Adrenal gland (tissue), 19 donors: ENCODE measurements around the gene CPOX. TPM values are rescaled to one million over a fixed set of nuclear protein-coding genes. Genes with fewer than 3 reads are reported as not detected.
"Not testable (repeated sequence)": the region's sequence is repeated elsewhere in the genome, so short reads cannot be mapped to it uniquely, and the experiment has no call there.

Source experiments
- DNase-seq, 7 donors: peaks; one replicate each; pipeline ENCODE4 v3.0.0-alpha.2; 2019 to 2020
- H3K27ac ChIP-seq, 5 donors: fragments of 200-600 bp; sonication (generic) in 4 of 5; 1 replicate in 3 of 5; 2 replicates in 2 of 5; pipeline versions ENCODE4 v1.5.1 to v1.8.0; 2016 to 2020; ENCODE audit warnings: mild to moderate bottlenecking in 1 of 5
- H3K27me3 ChIP-seq: fragments of 200-600 bp; 2 replicates; pipeline ENCODE4 v1.8.0; 2021
- H3K36me3 ChIP-seq, 2 donors: fragments of 200-600 bp; replicated peaks in 1 of 2; 1 replicate in 1 of 2; 2 replicates in 1 of 2; pipeline versions ENCODE4 v1.5.1 to v1.8.0; 2018 to 2022
- H3K4me1 ChIP-seq, 2 donors: fragments of 200-600 bp; replicated peaks in 1 of 2; 1 replicate in 1 of 2; 2 replicates in 1 of 2; pipeline versions ENCODE4 v1.5.1 to v1.8.0; 2018 to 2021
- H3K4me3 ChIP-seq, 4 donors: fragments of 200-600 bp; sonication (generic) in 3 of 4; one replicate each; pipeline ENCODE4 v1.5.1; 2016 to 2018
- H3K9me3 ChIP-seq, 3 donors: fragments of 200-600 bp; sonication (generic) in 1 of 3; replicated peaks in 1 of 3; 1 replicate in 2 of 3; 2 replicates in 1 of 3; pipeline versions ENCODE4 v1.5.1 to v1.8.0; 2016 to 2021
- CTCF ChIP-seq, 6 experiments: fragments of 450-650 bp in 4 of 6; fragments of 200-600 bp in 2 of 6; sonication (generic) in 1 of 6; IDR thresholded peaks; 1 replicate in 5 of 6; 2 replicates in 1 of 6; pipeline versions ENCODE4 v1.5.1 to v1.8.0; 2016 to 2021; ENCODE audit warnings: antibody characterized with exemption in 6 of 6, mild to moderate bottlenecking in 2 of 6, moderate library complexity in 1 of 6
- POLR2A ChIP-seq, 2 donors: fragments of 450-650 bp; IDR thresholded peaks; one replicate each; pipeline ENCODE4 v1.6.1; 2017; ENCODE audit warnings: antibody characterized with exemption in 2 of 2, mild to moderate bottlenecking in 2 of 2, moderate library complexity in 1 of 2
- WGBS, 4 donors: extraction: QIAGEN DNeasy Blood & Tissue Kit in 2 of 4; methylation state at CpG; one replicate each; pipeline versions ENCODE4 v1.1.5 to v1.1.7; 2013 to 2017; 5-methylcytosine and 5-hydroxymethylcytosine counted together
- intact Hi-C, 2 donors: fragments of 100-400 bp; cut with DNase I; formaldehyde crosslinking; loops; one replicate each; pipeline versions ENCODE4 v1.14.1 to v1.15.0; 2022 to 2023
- long read RNA-seq, 10 donors: library from polyadenylated mRNA in 3 of 10; unstranded in 2 of 10; stranded (forward) in 1 of 10; transcript quantifications; one replicate each; pipeline ENCODE4 v2.0.0 and lab custom pipeline, GENCODE V29; 2021 to 2026
- polyA plus RNA-seq, 3 donors: library from polyadenylated mRNA; stranded (reverse); fragments of 200-250 nt in 2 of 3; fragments of 350-450 nt in 1 of 3; fragmentation: Illumina TruSeq in 1 of 3; extraction: RNeasy Lipid Tissue Mini Kit (QIAGEN cat#74804) in 1 of 3; gene quantifications; one replicate each; pipeline ENCODE4 v1.2.3, GENCODE V29; 2013 to 2014
- total RNA-seq, 9 donors: library from RNA; depleted of rRNA in 4 of 9; stranded (reverse); fragments of >200 nt in 4 of 9; fragments of 120-200 nt in 1 of 9; fragmentation: NEBNext Ultra II Directional in 1 of 9; extraction: Animal tissue kit (Norgen Biotek cat#: 25700) in 1 of 9; gene quantifications; one replicate each; pipeline versions ENCODE4 v1.1.0 to v1.2.4, GENCODE V29; 2013 to 2023
- donor health status: healthy with polysubstance abuse.
- donor health status: Bipolar disorder and iron deficiency.
- donor health status: DM: yes; HTN: yes; CAD: no.
- donor health status: DM: no; HTN: no; CAD: no.
- donor health status: DM: no; HTN: no; CAD: no.
- donor health status: DM: yes; HTN: yes; CAD: no.

CPOX gene
- total RNA-seq, result 10 to 100 TPM; 11.0 to 59.8 (median 23.5) TPM
- polyA plus RNA-seq, result 10 to 100 TPM in 2 of 3 donors, 1 to 10 TPM in 1; 9.0 to 15.6 (median 14.3) TPM
- long read RNA-seq, donor 1, transcript CPOX-201 (7 exons, 2,821 nt), result major isoform, 8 of 8 reads
- long read RNA-seq, donor 1, partial matches to known transcripts, result 0 of 8 reads
- long read RNA-seq, donor 1, other reads (novel, unspliced or antisense), result 0 of 8 reads
- long read RNA-seq, donor 2, partial matches to known transcripts, result 0 of 5 reads
- long read RNA-seq, donor 2, other reads (novel, unspliced or antisense), result 0 of 5 reads
- long read RNA-seq, donor 3, partial matches to known transcripts, result 0 of 2 reads
- long read RNA-seq, donor 3, other reads (novel, unspliced or antisense), result 0 of 2 reads
- long read RNA-seq, donor 4, partial matches to known transcripts, result 1 of 1 reads
- long read RNA-seq, donor 4, other reads (novel, unspliced or antisense), result 0 of 1 reads
- long read RNA-seq, donor 5, transcript CPOX-201 (7 exons, 2,821 nt), result major isoform, 69 of 72 reads
- long read RNA-seq, donor 5, partial matches to known transcripts, result 1 of 72 reads
- long read RNA-seq, donor 5, other reads (novel, unspliced or antisense), result 2 of 72 reads
- long read RNA-seq, donor 6, result 0 reads
- long read RNA-seq, donor 7, transcript CPOX-201 (7 exons, 2,821 nt), result major isoform, 5 of 5 reads
- long read RNA-seq, donor 7, partial matches to known transcripts, result 0 of 5 reads
- long read RNA-seq, donor 7, other reads (novel, unspliced or antisense), result 0 of 5 reads
- long read RNA-seq, donor 8, transcript CPOX-201 (7 exons, 2,821 nt), result major isoform, 12 of 12 reads
- long read RNA-seq, donor 8, partial matches to known transcripts, result 0 of 12 reads
- long read RNA-seq, donor 8, other reads (novel, unspliced or antisense), result 0 of 12 reads
- long read RNA-seq, donor 9, transcript CPOX-201 (7 exons, 2,821 nt), result major isoform, 8 of 8 reads
- long read RNA-seq, donor 9, partial matches to known transcripts, result 0 of 8 reads
- long read RNA-seq, donor 9, other reads (novel, unspliced or antisense), result 0 of 8 reads
- long read RNA-seq, donor 10, partial matches to known transcripts, result 0 of 4 reads
- long read RNA-seq, donor 10, other reads (novel, unspliced or antisense), result 0 of 4 reads

GRCh38 chr3:98593046-98593936, at the start of gene CPOX:
TSS of gene CPOX (minus strand) at chr3:98593611. CDS start at chr3:98593504, 107 bp downstream.
- 0 to 1% (median 0%) methylated on average over 12 to 84 of the region's 84 CpGs for WGBS, 4 donors
- intact Hi-C loops, result no loop called here

GRCh38 chr3:98642769-98643168, 49.4 kb upstream of the CPOX start:
- H3K27me3 ChIP-seq, H3K9me3 ChIP-seq, H3K36me3 ChIP-seq, H3K27ac ChIP-seq, DNase-seq, H3K4me1 ChIP-seq, H3K4me3 ChIP-seq, intact Hi-C loops: not testable (repeated sequence)
- 85 to 90% (median 87%) methylated on average over 9 of the region's 9 CpGs for WGBS, 4 donors

More at GRCh38 chr3:98593046-98593936, at the start of gene CPOX:
- Histone ChIP-seq H3K4me3 (peak within 1 kb of the TSS; percentile 46 to 91 (median 60)), H3K36me3 (peaks cover 0 to 18% of the 10 kb centered on the region in 2 donors), H3K27ac (peak within 1 kb of the TSS; percentile 16 to 88 (median 58)), H3K27me3 (no peaks in the 10 kb centered on the region), H3K9me3 (no peaks in the 10 kb centered on the region), H3K4me1 (peaks cover 13 to 32% of the 10 kb centered on the region in 2 donors)
- peak in 1 of 2 donors; percentile 42 for TF ChIP-seq POLR2A (IDR thresholded peaks at IDR 0.05)
- TF ChIP-seq CTCF (IDR thresholded peaks at IDR 0.05), result no peak
- DNase-seq, result peak; percentile 89 to 94 (median 91)

- H3K27ac ChIP-seq, intact Hi-C loops, H3K36me3 ChIP-seq, H3K27me3 ChIP-seq, H3K4me1 ChIP-seq, H3K4me3 ChIP-seq, H3K9me3 ChIP-seq, DNase-seq: not testable (repeated sequence)
- WGBS, 4 donors, result 71 to 85% (median 77%) methylated on average over 2 of the region's 2 CpGs
Measured at GRCh38 chr3:98641756-98642155, 48.3 kb upstream of the CPOX start.

- H3K36me3 ChIP-seq, H3K9me3 ChIP-seq, H3K4me1 ChIP-seq, H3K27me3 ChIP-seq, H3K4me3 ChIP-seq, intact Hi-C loops, DNase-seq, H3K27ac ChIP-seq: not testable (repeated sequence)
- WGBS, 4 donors, result 88 to 93% (median 91%) methylated on average over 2 of the region's 2 CpGs
Measured at GRCh38 chr3:98638515-98638914, 45.1 kb upstream of the CPOX start.

- no peak overlapping the region for H3K4me3 ChIP-seq
- H3K4me1 ChIP-seq, result no peaks in the 10 kb centered on the region
- intact Hi-C loops, result no loop called here
- H3K27ac ChIP-seq, result no peak overlapping the region
- TF ChIP-seq CTCF (IDR thresholded peaks at IDR 0.05) (no peak), POLR2A (IDR thresholded peaks at IDR 0.05) (no peak)
- WGBS, 4 donors, result 82 to 94% (median 89%) methylated on average over 3 of the region's 3 CpGs
- no peaks in the 10 kb centered on the region for H3K27me3 ChIP-seq
- no peaks in the 10 kb centered on the region for H3K36me3 ChIP-seq
- no peak for DNase-seq
- no peaks in the 10 kb centered on the region for H3K9me3 ChIP-seq
Measured at GRCh38 chr3:98630416-98630815, 37.0 kb upstream of the CPOX start.
